Measurements from ENCODE around the gene DUSP16.

DUSP16 gene

DNA sequence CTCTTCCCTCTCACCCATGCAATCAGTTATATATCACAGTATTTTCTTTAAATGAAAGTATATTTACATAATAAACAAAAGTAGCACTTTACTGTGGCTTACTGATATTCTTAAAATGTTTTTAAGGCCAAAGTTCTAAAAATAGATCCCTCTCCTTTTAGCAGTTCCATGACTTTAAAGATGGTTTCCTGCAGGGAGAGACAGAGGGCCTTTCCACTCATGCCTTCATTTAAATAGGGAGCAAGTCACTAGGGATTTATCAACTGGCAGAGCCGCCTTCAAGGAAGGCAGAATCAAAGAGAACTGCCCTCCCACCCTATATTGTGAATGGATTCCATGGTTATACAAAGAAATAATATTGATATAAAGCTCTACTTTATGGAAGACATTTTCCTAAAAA is 55.5 kb downstream of the DUSP16 start:
- Histone ChIP-seq H3K79me2 (ENCODE audit: low read length) (peaks cover 19% of the 10 kb centered on the region; the same call in 1 of the 2 replicates), H3K4me3 (ENCODE audit: low read length) (no peak overlapping the region), H3K27ac (ENCODE audit: low read length) (no peak overlapping the region), H3K36me3 (replicated peaks; ENCODE audit: insufficient read depth, low read length) (no peaks in the 10 kb centered on the region), H3K4me1 (ENCODE audit: low read length) (no peaks in the 10 kb centered on the region), H3K9ac (ENCODE audit: low read length) (no peak overlapping the region), H3F3A (ENCODE audit: insufficient read depth, low read length) (no peaks in the 10 kb centered on the region), H2AFZ (ENCODE audit: low read length) (no peak overlapping the region), H3K27me3 (replicated peaks; ENCODE audit: insufficient read depth, low read length) (no peaks in the 10 kb centered on the region), H3K9me2 (replicated peaks; ENCODE audit: insufficient read depth, low read length) (no peaks in the 10 kb centered on the region), H3K9me3 (replicated peaks; ENCODE audit: insufficient read depth, low read length) (no peaks in the 10 kb centered on the region), H4K20me1 (ENCODE audit: insufficient read depth, low read length) (no peaks in the 10 kb centered on the region), H3K4me2 (ENCODE audit: low read depth, low read length) (no peak overlapping the region)
- no peak for TF ChIP-seq EZH2 (optimal IDR thresholded peaks at IDR 0.05; ENCODE audit: low read depth, low read length)
- no peak for TF ChIP-seq EZH2phosphoT487 (IDR thresholded peaks at IDR 0.05; ENCODE audit: low read length)
- TF ChIP-seq, protein P1, sequence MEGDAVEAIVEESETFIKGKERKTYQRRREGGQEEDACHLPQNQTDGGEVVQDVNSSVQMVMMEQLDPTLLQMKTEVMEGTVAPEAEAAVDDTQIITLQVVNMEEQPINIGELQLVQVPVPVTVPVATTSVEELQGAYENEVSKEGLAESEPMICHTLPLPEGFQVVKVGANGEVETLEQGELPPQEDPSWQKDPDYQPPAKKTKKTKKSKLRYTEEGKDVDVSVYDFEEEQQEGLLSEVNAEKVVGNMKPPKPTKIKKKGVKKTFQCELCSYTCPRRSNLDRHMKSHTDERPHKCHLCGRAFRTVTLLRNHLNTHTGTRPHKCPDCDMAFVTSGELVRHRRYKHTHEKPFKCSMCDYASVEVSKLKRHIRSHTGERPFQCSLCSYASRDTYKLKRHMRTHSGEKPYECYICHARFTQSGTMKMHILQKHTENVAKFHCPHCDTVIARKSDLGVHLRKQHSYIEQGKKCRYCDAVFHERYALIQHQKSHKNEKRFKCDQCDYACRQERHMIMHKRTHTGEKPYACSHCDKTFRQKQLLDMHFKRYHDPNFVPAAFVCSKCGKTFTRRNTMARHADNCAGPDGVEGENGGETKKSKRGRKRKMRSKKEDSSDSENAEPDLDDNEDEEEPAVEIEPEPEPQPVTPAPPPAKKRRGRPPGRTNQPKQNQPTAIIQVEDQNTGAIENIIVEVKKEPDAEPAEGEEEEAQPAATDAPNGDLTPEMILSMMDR (IDR thresholded peaks at IDR 0.05; ENCODE audit: low read length), result no peak
- DNase-seq, result no peak

DNA sequence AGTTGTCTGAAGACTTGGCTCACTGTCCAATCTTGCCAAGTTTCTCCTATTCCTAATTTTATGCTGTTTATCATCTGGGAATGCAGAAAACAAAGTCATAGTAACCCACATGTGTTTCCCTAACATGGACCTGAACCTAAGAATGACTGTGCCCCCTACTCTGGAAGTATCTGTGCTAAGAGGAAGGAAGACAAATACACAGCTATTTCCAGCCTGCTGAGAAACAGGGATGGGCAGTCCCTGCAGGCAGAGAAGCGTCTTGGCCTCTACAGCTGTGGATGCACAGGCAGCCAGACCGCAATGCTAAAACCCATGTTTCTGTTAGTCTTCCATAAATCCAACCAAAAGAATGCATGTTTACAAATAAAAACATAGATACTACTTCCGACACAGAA is 56.2 kb downstream of the DUSP16 start:
- peaks cover 19% of the 10 kb centered on the region; the same call in 1 of the 2 replicates for H3K79me2 ChIP-seq (ENCODE audit: low read length)
- H3F3A ChIP-seq (ENCODE audit: insufficient read depth, low read length), result no peaks in the 10 kb centered on the region
- H3K36me3 ChIP-seq (replicated peaks; ENCODE audit: insufficient read depth, low read length), result no peaks in the 10 kb centered on the region
- no peak overlapping the region for H3K9ac ChIP-seq (ENCODE audit: low read length)
- H3K9me3 ChIP-seq (replicated peaks; ENCODE audit: insufficient read depth, low read length), result no peaks in the 10 kb centered on the region
- no peak overlapping the region for H3K4me3 ChIP-seq (ENCODE audit: low read length)
- H3K27me3 ChIP-seq (replicated peaks; ENCODE audit: insufficient read depth, low read length), result no peaks in the 10 kb centered on the region
- no peak overlapping the region for H3K27ac ChIP-seq (ENCODE audit: low read length)
- no peak for DNase-seq
- H3K9me2 ChIP-seq (replicated peaks; ENCODE audit: insufficient read depth, low read length), result no peaks in the 10 kb centered on the region
- no peak overlapping the region for H3K4me2 ChIP-seq (ENCODE audit: low read depth, low read length)
- H3K4me1 ChIP-seq (ENCODE audit: low read length), result no peaks in the 10 kb centered on the region
- TF ChIP-seq, protein P1 (IDR thresholded peaks at IDR 0.05; ENCODE audit: low read length), result no peak
- TF ChIP-seq EZH2 (optimal IDR thresholded peaks at IDR 0.05; ENCODE audit: low read depth, low read length) (no peak), EZH2phosphoT487 (IDR thresholded peaks at IDR 0.05; ENCODE audit: low read length) (no peak)
- H2AFZ ChIP-seq (ENCODE audit: low read length), result no peak overlapping the region
- H4K20me1 ChIP-seq (ENCODE audit: insufficient read depth, low read length), result no peaks in the 10 kb centered on the region

GRCh38 chr12:12505544-12506495 is 56.8 kb downstream of the DUSP16 start:
- H3K9ac ChIP-seq (ENCODE audit: low read length), result no peak overlapping the region
- H3K4me3 ChIP-seq (ENCODE audit: low read length), result no peak overlapping the region
- no peak overlapping the region for H3K4me2 ChIP-seq (ENCODE audit: low read depth, low read length)
- H3K27me3 ChIP-seq (replicated peaks; ENCODE audit: insufficient read depth, low read length), result no peaks in the 10 kb centered on the region
- no peak overlapping the region for H3K27ac ChIP-seq (ENCODE audit: low read length)
- no peaks in the 10 kb centered on the region for H4K20me1 ChIP-seq (ENCODE audit: insufficient read depth, low read length)
- H3K79me2 ChIP-seq (ENCODE audit: low read length), result peaks cover 19% of the 10 kb centered on the region; the same call in 1 of the 2 replicates
- no peaks in the 10 kb centered on the region for H3K4me1 ChIP-seq (ENCODE audit: low read length)
- no peak overlapping the region for H2AFZ ChIP-seq (ENCODE audit: low read length)
- no peaks in the 10 kb centered on the region for H3K9me3 ChIP-seq (replicated peaks; ENCODE audit: insufficient read depth, low read length)
- H3K36me3 ChIP-seq (replicated peaks; ENCODE audit: insufficient read depth, low read length), result no peaks in the 10 kb centered on the region
- DNase-seq, result no peak
- no peaks in the 10 kb centered on the region for H3K9me2 ChIP-seq (replicated peaks; ENCODE audit: insufficient read depth, low read length)
- H3F3A ChIP-seq (ENCODE audit: insufficient read depth, low read length), result no peaks in the 10 kb centered on the region
- TF ChIP-seq, protein P1 (IDR thresholded peaks at IDR 0.05; ENCODE audit: low read length), result no peak
- no peak for TF ChIP-seq EZH2 (optimal IDR thresholded peaks at IDR 0.05; ENCODE audit: low read depth, low read length)
- no peak for TF ChIP-seq EZH2phosphoT487 (IDR thresholded peaks at IDR 0.05; ENCODE audit: low read length)

All from MM.1S (cell line).